ENCODE measurements around the gene RFPL2. TPM values are rescaled to one million over a fixed set of nuclear protein-coding genes. Genes with fewer than 3 reads are reported as not detected.
"Not testable (repeated sequence)": the region's sequence is repeated elsewhere in the genome, so short reads cannot be mapped to it uniquely, and the experiment has no call there.

RFPL2 gene
- total RNA-seq, 2 experiments from 2014 or later: not detected

DNA sequence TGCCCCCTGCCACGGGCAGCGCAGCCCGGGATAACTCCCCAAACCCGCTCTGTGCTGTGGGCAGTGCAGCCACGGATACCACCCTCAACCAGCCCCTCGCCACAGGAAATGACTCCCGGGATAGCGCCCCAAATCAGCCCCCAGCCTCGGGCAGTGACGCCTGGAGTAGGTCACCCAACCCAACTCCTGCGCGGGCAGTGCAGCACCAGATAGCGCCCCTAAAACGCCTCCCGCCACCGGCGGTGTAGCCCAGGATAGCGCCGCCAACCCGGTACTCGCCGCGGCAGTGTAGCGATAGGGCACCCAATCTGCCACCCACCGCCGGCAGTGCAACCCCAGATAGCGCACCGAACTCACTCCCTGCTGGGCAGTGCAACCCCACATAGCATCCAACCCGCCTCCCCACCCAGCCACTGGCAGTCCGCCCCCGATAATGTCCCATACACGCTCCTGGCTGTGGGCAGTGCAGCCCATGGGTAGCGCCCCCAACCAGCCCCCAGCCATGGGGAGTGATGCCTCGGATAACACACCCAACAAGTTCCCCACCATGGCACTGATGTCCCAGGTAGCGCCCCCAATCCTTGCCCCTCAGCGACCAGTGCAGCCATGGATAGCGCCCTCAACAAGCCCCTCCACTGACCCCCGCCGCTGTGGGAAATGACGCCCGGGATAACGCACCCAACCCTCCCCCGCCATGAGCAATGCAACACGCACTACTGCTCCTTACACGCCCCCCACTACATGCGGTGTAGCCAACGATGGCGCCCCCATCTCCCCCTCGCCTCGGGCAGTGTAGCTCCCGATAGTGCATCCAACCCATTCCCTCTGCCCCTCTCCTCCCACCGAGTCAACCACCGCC is 1.5 kb downstream of the RFPL2 start:
- H3K4me1 Mint-ChIP-seq (ENCODE audit: low read depth): peaks cover 35% of the 10 kb centered on the region
- no peak overlapping the region for H3K27ac Mint-ChIP-seq
- ChIA-PET CTCF (no interaction called here), POLR2A (no interaction called here)
- ATAC-seq: no peak
- no peak for DNase-seq
- no peaks in the 10 kb centered on the region for H3K36me3 Mint-ChIP-seq (ENCODE audit: low read depth)
- peak overlapping the region; percentile 28 for H3K4me3 Mint-ChIP-seq
- peaks cover 27% of the 10 kb centered on the region for H3K27me3 Mint-ChIP-seq (ENCODE audit: low read depth)
- no peaks in the 10 kb centered on the region for H3K9me3 Mint-ChIP-seq (ENCODE audit: insufficient read depth)

DNA sequence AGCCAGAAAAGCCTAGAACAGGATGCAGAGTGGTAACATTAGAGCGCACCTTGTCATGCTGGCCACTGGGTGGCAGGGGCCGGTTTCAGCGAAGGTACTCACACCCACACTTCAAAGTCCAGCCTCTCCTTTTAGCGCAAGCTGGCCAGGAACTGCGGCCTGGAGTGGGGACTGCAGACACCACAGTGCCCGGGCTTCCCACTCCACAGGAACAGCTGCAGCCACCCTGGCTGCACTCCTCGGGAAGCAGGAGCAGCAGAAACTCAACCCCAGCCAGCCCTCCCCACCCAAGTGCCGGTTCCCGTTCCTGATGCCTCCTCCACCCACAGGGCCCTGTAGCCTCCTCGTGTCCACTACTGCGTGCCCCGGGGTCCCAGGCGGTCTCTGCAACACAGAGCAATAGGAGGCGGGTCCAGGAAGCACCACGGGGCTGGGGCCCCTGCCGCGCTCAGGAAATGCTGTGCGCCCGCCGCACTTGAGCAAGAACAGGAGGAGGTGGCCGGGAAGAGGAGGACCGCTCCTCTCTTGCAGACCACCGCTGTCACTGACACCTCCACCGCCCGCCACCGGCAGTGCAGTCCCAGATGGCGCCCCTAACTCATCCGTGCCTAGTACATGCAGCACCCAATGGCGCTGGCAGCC is 2.2 kb downstream of the RFPL2 start:
- Mint-ChIP-seq H3K36me3 (ENCODE audit: low read depth) (no peaks in the 10 kb centered on the region), H3K27me3 (ENCODE audit: low read depth) (peaks cover 27% of the 10 kb centered on the region), H3K4me3 (peak overlapping the region; percentile 28), H3K9me3 (ENCODE audit: insufficient read depth) (no peaks in the 10 kb centered on the region), H3K4me1 (ENCODE audit: low read depth) (peaks cover 35% of the 10 kb centered on the region), H3K27ac (no peak overlapping the region)
- ChIA-PET CTCF (interaction anchor here (0.6 to 1.6 kb wide), 12 partner anchors 8 to 273 kb away, joined by 3 to 6 read pairs (median 3); partner anchors contain the start of gene FBXO7), POLR2A (no interaction called here)
- DNase-seq (peak; percentile 56), ATAC-seq (peak; percentile 63)

DNA sequence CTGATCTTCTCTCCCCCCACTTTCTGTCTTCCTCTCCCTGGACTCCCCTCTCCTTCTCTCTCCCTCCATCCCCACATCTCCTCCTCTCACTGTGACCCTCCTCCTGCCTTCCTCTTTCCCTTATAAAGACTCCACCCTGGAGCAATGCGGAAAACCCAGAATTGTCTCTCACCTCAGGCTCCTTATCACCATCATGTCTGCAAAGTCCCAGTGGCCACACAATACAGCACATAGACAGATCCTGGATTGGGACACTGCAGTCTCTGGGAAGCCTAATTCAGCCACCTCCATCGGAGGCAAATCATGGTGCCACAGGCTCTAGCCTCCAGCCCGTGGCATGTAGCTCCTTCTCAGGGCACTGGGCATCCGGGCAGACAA is 2.7 kb downstream of the RFPL2 start:
- H3K27me3 Mint-ChIP-seq (ENCODE audit: low read depth): peaks cover 30% of the 10 kb centered on the region
- H3K4me1 Mint-ChIP-seq (ENCODE audit: low read depth): peaks cover 35% of the 10 kb centered on the region
- DNase-seq (no peak), ATAC-seq (no peak)
- H3K36me3 Mint-ChIP-seq (ENCODE audit: low read depth): no peaks in the 10 kb centered on the region
- CTCF ChIA-PET: interaction anchor here (0.6 to 1.6 kb wide), 12 partner anchors 9 to 273 kb away, joined by 3 to 6 read pairs (median 3); partner anchors contain the start of gene FBXO7
- no peak overlapping the region for H3K4me3 Mint-ChIP-seq
- POLR2A ChIA-PET: no interaction called here
- H3K27ac Mint-ChIP-seq: no peak overlapping the region
- no peaks in the 10 kb centered on the region for H3K9me3 Mint-ChIP-seq (ENCODE audit: insufficient read depth)

DNA sequence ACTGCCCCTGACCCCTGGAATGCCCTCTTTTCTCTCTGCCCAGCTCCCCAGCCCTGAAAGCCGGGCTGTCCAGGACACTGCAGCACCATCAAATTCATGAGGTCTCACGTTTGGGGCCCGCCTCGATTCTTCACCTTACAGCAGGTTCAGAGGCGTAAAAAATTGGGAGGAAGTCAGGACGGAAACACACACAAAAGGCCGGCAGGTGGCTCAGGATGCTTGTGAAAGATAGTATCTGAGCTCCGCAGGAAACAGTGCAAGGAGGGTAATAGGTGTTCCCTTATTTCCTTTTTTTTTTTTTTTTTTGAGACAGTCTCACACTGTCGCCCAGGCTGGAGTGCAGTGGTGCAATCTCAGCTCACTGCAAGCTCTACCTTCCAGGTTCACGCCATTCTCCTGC is 4.1 kb downstream of the RFPL2 start:
- POLR2A ChIA-PET: no interaction called here
- no peak overlapping the region for H3K27ac Mint-ChIP-seq
- CTCF ChIA-PET: interaction anchor here (1.2 kb wide), 1 partner anchor 66 kb away, joined by 9 read pairs; no protein-coding TSS in a partner anchor
- H3K4me1 Mint-ChIP-seq (ENCODE audit: low read depth): peaks cover 25% of the 10 kb centered on the region
- no peaks in the 10 kb centered on the region for H3K36me3 Mint-ChIP-seq (ENCODE audit: low read depth)
- ATAC-seq (peak; percentile 43), DNase-seq (peak; percentile 56)
- no peaks in the 10 kb centered on the region for H3K9me3 Mint-ChIP-seq (ENCODE audit: insufficient read depth)
- H3K4me3 Mint-ChIP-seq: no peak overlapping the region
- H3K27me3 Mint-ChIP-seq (ENCODE audit: low read depth): peaks cover 41% of the 10 kb centered on the region

DNA sequence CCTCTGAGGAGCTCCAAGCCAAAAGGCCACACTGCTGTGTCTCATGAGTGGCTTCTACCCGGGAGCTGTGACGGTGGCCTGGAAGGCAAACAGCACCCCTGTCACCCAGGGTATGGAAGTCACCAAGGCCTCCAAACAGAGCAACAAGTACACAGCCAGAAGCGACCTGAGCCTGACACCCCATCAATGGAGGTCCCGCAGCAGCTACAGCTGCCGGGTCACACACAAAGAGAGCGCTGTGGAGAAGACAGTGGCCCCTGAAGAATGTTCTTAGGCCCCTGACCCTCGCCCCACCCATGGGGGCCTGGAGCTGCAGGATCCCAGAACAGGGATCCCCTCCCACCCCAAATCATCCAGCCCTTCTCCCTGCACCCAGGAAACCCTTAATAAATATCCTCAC is 4.9 kb downstream of the RFPL2 start:
- ATAC-seq: no peak
- no peak overlapping the region for H3K4me3 Mint-ChIP-seq
- DNase-seq: no peak
- peaks cover 41% of the 10 kb centered on the region for H3K27me3 Mint-ChIP-seq (ENCODE audit: low read depth)
- peak overlapping the region; percentile 20 for H3K27ac Mint-ChIP-seq
- ChIA-PET CTCF (interaction anchor here (1.2 kb wide), 1 partner anchor 67 kb away, joined by 9 read pairs; no protein-coding TSS in a partner anchor), POLR2A (no interaction called here)
- H3K4me1 Mint-ChIP-seq (ENCODE audit: low read depth): peaks cover 25% of the 10 kb centered on the region
- no peaks in the 10 kb centered on the region for H3K36me3 Mint-ChIP-seq (ENCODE audit: low read depth)
- H3K9me3 Mint-ChIP-seq (ENCODE audit: insufficient read depth): no peaks in the 10 kb centered on the region

DNA sequence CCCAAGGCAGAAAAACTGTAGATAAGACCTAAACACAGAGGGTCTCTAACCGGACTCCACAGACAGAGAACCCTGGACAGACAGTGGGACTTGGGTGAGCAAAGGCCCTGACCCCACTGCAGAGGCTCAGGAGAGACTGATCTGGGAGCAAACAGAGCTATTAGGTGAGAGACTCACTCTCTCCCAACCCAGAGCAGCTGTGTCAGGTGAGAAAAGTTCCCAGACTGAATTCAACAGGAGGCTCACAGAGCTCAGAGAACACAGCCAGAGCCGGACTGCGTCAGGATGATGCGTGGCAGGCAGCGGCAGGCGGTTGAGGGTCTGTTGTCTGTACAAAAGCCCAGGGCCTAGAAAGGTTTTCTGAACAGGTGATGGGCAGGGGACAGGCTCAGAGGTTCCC is 5.5 kb downstream of the RFPL2 start:
- no peak for ATAC-seq
- ChIA-PET POLR2A (no interaction called here), CTCF (no interaction called here)
- no peaks in the 10 kb centered on the region for H3K36me3 Mint-ChIP-seq (ENCODE audit: low read depth)
- H3K9me3 Mint-ChIP-seq (ENCODE audit: insufficient read depth): no peaks in the 10 kb centered on the region
- DNase-seq: no peak
- peaks cover 35% of the 10 kb centered on the region for H3K27me3 Mint-ChIP-seq (ENCODE audit: low read depth)
- H3K27ac Mint-ChIP-seq: no peak overlapping the region
- no peak overlapping the region for H3K4me3 Mint-ChIP-seq
- H3K4me1 Mint-ChIP-seq (ENCODE audit: low read depth): peaks cover 24% of the 10 kb centered on the region

DNA sequence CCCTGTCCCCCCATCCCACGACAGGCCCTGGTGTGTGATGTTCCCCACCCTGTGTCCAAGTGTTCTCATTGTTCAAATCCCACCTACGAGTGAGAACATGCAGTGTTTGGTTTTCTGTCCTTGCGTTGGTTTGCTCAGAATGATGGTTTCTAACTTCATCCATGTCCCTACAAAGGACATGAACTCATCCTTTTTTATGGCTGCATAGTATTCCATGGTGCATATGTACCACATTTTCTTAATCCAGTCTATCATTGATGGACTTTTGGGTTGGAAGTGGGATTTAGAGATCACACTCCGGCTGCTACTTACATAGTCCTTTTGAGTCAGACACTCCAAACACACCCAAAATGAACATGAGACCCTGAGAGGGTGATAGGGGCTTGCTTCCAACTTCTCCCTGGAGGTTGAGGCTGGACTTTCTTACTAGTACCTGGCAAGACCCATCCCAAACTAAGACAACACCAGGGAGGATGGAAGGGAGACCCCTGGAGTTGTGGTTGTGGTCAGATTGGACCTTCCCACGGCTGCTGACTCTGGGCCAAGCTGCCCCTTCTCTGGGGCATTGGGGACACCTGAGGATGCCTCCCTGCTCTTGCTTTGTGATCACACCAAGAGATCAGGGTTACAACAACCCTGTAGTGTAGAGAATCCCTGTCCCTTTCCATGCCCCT is 7.2 kb downstream of the RFPL2 start:
- ATAC-seq; H3K4me3 Mint-ChIP-seq; H3K36me3 Mint-ChIP-seq (ENCODE audit: low read depth); POLR2A ChIA-PET; H3K9me3 Mint-ChIP-seq (ENCODE audit: insufficient read depth); H3K27ac Mint-ChIP-seq; DNase-seq; CTCF ChIA-PET: not testable (repeated sequence)
- H3K4me1 Mint-ChIP-seq (ENCODE audit: low read depth): peaks cover 17% of the 10 kb centered on the region
- peaks cover 23% of the 10 kb centered on the region for H3K27me3 Mint-ChIP-seq (ENCODE audit: low read depth)

DNA sequence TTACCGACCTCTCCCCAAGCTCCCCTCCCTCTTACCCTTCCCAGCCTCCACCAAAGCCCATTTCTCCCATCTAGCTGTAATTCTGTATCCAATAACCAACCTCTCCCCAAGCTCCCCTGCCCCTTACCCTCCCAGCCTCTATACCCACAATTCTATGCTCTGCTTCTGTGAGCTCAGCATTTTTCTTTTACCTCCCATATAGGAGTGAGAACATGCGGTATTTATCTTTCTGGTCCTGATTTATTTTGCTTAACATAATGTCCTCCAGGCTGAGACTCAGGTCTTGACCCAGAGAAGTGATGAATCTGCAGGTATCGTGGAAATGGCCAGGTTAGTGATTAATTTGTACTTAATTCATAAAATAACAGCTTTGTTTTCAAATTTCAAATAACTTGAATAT is 9.0 kb downstream of the RFPL2 start:
- H3K27me3 Mint-ChIP-seq (ENCODE audit: low read depth): peaks cover 19% of the 10 kb centered on the region
- H3K4me1 Mint-ChIP-seq (ENCODE audit: low read depth); H3K9me3 Mint-ChIP-seq (ENCODE audit: insufficient read depth); DNase-seq; POLR2A ChIA-PET; H3K4me3 Mint-ChIP-seq; H3K27ac Mint-ChIP-seq; ATAC-seq; H3K36me3 Mint-ChIP-seq (ENCODE audit: low read depth); CTCF ChIA-PET: not testable (repeated sequence)

DNA sequence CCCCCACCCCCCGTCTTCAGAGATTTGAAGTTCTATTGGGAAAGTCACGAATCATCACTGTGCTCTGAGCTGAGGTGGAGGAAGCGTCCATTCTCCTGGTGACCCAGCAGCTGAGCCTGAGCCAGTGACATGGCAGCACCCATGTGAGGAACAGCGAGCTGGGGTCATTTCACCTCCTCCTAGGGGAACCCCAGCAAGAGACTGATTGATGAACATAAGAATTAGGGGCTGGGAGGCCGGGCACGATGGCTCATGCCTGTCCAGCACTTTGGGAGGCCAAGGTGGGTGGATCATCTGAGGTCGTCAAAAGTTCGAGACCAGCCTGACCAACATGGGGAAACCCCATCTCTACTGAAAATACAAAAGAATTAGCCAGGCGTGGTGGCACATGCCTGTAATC is 11.5 kb downstream of the RFPL2 start:
- H3K4me1 Mint-ChIP-seq (ENCODE audit: low read depth); ATAC-seq; H3K27ac Mint-ChIP-seq; POLR2A ChIA-PET; H3K4me3 Mint-ChIP-seq; H3K36me3 Mint-ChIP-seq (ENCODE audit: low read depth); H3K9me3 Mint-ChIP-seq (ENCODE audit: insufficient read depth); CTCF ChIA-PET: not testable (repeated sequence)
- peaks cover 21% of the 10 kb centered on the region for H3K27me3 Mint-ChIP-seq (ENCODE audit: low read depth)
- DNase-seq: peak; percentile 8

DNA sequence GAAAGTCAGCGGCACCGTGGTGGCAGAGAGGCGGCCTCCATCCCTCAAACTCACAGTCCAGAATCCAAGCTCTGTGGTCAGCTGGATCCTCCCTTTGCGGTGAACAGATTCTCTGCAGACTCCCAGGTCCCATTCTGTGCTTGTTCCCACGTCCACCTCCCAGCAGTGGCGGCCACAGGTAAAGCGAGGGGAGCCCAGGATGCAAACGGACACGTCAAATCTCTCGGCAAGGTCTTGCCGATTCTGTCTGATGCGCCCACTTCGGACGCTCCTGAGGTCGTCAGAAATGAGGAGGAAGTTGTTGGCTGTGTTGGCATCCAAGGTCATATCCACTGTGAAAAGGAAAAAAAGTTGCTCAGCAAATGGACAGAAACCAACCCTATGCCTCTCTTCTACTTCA is 13.9 kb downstream of the RFPL2 start:
- POLR2A ChIA-PET; H3K4me1 Mint-ChIP-seq (ENCODE audit: low read depth); H3K36me3 Mint-ChIP-seq (ENCODE audit: low read depth); H3K9me3 Mint-ChIP-seq (ENCODE audit: insufficient read depth); H3K4me3 Mint-ChIP-seq; DNase-seq; H3K27ac Mint-ChIP-seq; ATAC-seq; CTCF ChIA-PET: not testable (repeated sequence)
- H3K27me3 Mint-ChIP-seq (ENCODE audit: low read depth): peaks cover 12% of the 10 kb centered on the region

DNA sequence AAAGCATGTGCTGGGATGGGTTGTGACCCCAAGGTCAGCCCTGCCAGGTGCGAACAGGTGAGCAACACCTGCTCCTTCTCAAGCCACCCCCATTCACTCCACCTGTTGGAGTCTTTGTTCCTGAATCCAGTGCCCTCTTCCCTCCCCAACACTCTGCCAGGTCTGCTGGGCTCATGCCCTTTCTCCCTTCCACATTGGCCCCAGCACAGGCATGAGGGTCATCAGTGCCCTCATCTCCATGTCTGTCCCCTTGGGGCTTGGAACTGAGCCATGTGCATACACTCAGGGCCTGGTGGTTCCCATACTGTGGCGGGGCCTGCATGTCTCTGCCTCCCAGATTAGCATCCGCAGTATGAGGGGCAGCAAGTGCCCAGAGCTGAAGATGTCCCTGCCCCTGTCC is 19.1 kb downstream of the RFPL2 start:
- ChIA-PET CTCF (no interaction called here), POLR2A (no interaction called here)
- H3K4me1 Mint-ChIP-seq (ENCODE audit: low read depth): no peaks in the 10 kb centered on the region
- DNase-seq: no peak
- H3K27me3 Mint-ChIP-seq (ENCODE audit: low read depth): peaks cover 8% of the 10 kb centered on the region
- H3K9me3 Mint-ChIP-seq (ENCODE audit: insufficient read depth): no peaks in the 10 kb centered on the region
- no peak for ATAC-seq
- H3K4me3 Mint-ChIP-seq: no peak overlapping the region
- H3K36me3 Mint-ChIP-seq (ENCODE audit: low read depth): no peaks in the 10 kb centered on the region
- no peak overlapping the region for H3K27ac Mint-ChIP-seq

DNA sequence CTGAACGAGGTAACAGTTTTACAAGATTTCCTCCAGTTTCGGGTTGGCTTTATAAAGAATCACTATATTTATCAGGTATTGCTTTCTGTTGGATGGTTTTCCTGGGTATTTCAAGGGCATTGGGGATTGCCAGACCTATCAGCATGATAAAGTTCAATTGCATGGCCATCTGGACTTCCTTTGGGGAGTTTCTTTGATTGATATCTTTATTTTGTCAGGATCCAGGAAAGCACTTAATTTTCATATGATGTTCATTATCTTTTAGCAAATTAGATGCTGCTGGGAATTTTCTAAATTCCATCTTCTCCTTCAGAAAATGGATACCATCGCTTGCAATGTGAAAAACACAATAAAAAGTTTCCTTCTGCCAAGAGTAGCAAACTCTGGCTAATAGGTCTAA is 21.2 kb downstream of the RFPL2 start:
- DNase-seq (no peak), ATAC-seq (no peak)
- CTCF ChIA-PET: no interaction called here
- Mint-ChIP-seq H3K4me3 (no peak overlapping the region), H3K27me3 (ENCODE audit: low read depth) (peaks cover 8% of the 10 kb centered on the region), H3K27ac (no peak overlapping the region), H3K36me3 (ENCODE audit: low read depth) (no peaks in the 10 kb centered on the region), H3K4me1 (ENCODE audit: low read depth) (no peaks in the 10 kb centered on the region), H3K9me3 (ENCODE audit: insufficient read depth) (no peaks in the 10 kb centered on the region)
- POLR2A ChIA-PET: no interaction called here

Measured in activated CD8-positive, alpha-beta T cell treated with anti-CD3 and anti-CD28 coated beads, Interleukin-2, amount 10 ng/mL, durations not matched to agents 7 days and 5 days (primary cell).